AG09319 (cell line): Measurements from ENCODE around the gene GAPVD1.
"Not testable (repeated sequence)": the region's sequence is repeated elsewhere in the genome, so short reads cannot be mapped to it uniquely, and the experiment has no call there.

Experiments used
- DNase-seq: peaks from one replicate; pipeline ENCODE4 v3.0.0-alpha.2; 2010; ENCODE audit warnings: low read depth; ENCODE audit errors: extremely low read depth
- TF ChIP-seq, protein P1 (sequence below): IDR thresholded peaks from 2 replicates; pipeline ENCODE4 v1.5.1; 2011; ENCODE audit warnings: low read depth, mild to moderate bottlenecking, inconsistent platforms, low read length, moderate library complexity

GAPVD1 gene

DNA sequence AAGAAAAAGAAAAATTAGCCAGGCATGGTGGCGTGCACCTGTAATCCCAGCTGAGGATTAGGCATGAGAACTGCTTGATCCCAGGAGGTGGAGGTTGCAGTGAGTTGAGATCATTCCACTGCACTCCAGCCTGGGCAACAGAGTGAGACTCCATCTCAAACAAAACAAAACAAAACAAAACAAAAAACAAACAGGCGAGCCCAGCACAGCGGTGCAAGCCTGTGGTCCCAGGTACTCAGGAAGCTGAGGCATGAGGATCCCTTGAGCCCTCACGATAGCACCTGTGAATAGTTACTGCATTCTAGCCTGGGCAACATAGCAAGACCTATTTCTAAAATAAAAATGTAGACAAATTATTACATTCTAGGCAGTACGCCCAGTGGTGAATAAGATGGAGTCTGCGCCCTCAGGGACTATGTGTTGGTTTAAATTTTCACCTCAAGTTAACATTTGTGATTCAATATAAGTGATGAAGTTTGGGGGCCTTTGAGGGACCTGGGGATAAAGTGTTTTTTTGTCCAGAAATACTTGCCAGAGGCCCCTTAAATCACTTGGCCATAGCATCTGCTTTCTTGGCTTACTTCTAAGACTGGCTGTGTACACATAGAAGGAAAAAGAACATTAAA is 3.4 kb upstream of the GAPVD1 start:
- no peak for DNase-seq
- TF ChIP-seq, protein P1, sequence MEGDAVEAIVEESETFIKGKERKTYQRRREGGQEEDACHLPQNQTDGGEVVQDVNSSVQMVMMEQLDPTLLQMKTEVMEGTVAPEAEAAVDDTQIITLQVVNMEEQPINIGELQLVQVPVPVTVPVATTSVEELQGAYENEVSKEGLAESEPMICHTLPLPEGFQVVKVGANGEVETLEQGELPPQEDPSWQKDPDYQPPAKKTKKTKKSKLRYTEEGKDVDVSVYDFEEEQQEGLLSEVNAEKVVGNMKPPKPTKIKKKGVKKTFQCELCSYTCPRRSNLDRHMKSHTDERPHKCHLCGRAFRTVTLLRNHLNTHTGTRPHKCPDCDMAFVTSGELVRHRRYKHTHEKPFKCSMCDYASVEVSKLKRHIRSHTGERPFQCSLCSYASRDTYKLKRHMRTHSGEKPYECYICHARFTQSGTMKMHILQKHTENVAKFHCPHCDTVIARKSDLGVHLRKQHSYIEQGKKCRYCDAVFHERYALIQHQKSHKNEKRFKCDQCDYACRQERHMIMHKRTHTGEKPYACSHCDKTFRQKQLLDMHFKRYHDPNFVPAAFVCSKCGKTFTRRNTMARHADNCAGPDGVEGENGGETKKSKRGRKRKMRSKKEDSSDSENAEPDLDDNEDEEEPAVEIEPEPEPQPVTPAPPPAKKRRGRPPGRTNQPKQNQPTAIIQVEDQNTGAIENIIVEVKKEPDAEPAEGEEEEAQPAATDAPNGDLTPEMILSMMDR: no peak

GRCh38 chr9:125258832-125259534 is 2.6 kb upstream of the GAPVD1 start:
- TF ChIP-seq, protein P1: no peak
- no peak for DNase-seq

DNA sequence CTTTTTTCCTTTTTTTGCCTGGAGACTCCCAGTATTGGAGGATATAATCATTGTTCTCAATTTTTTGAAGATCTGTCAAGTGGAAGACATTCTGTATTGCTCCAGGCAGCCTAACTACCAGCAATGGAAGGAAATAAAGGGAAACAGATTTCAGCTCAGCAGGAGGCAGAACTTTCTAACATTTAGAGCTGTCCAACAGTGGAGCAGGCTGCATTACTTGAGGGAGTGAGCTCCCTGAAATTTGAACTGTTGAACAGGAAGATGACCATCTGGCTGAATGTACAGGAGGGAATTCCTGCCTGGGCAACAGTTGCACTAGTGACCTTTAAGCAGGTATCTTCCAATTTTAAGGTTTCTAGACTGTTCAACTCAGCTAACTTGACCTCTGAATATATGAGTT is 1.1 kb upstream of the GAPVD1 start:
- TF ChIP-seq, protein P1: no peak; the same call in 1 of the 2 replicates
- DNase-seq: no peak

GRCh38 chr9:125262294-125262991 is 817 bp downstream of the GAPVD1 start:
- TF ChIP-seq, protein P1: no peak
- DNase-seq: no peak

GRCh38 chr9:125264068-125264467 is 2.4 kb downstream of the GAPVD1 start:
- DNase-seq: not testable (repeated sequence)

DNA sequence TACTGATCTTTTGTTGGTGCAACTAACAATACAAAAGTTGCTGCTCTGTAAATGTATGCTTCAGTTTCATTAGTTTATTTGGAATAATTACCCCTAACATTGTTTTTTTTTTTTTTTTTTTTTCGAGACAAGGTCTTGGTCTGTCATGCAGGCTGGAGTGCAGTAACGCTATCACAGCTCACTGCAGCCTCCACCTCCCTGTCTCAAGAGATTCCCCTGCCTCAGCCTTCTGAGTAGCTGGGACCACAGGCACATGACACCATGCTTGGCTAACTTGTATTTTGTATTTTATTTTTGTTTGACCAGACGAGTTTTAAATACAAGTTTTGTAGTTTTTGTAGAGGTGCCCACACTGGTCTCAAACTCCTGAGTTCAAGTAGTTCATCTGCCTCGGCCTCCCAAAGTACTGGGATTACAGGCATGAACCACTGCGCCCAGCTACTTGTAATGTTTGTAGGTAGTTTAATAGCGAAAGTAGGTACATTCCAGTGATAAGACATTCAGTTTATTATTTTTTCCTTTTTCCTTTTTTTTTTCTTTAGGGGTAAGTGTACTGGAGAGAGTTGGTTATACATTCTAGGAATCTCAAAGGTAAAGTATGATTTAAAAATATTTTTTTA is 6.9 kb downstream of the GAPVD1 start:
- DNase-seq: no peak
- TF ChIP-seq, protein P1: no peak

GRCh38 chr9:125269014-125269397 is 7.4 kb downstream of the GAPVD1 start:
- DNase-seq: no peak
- TF ChIP-seq, protein P1: no peak
